Measurements from ENCODE around the gene ITGB4. TPM values are rescaled to one million over a fixed set of nuclear protein-coding genes. Genes with fewer than 3 reads are reported as not detected.

Gene ITGB4
- total RNA-seq, 1 donor from 2014 or later: 0.54 TPM

- Mint-ChIP-seq H3K27ac (ENCODE audit: unreplicated experiment) (no peak overlapping the region), H3K4me1 (ENCODE audit: unreplicated experiment) (no peaks in the 10 kb centered on the region), H3K9me3 (ENCODE audit: unreplicated experiment) (no peaks in the 10 kb centered on the region), H3K36me3 (ENCODE audit: low read depth, unreplicated experiment) (peaks cover 12% of the 10 kb centered on the region), H3K4me3 (ENCODE audit: unreplicated experiment) (no peak overlapping the region), H3K27me3 (ENCODE audit: unreplicated experiment) (peaks cover 2% of the 10 kb centered on the region)
- DNase-seq (ENCODE audit: low spot score): no peak
- no peak for TF ChIP-seq CTCF (IDR thresholded peaks at IDR 0.05; ENCODE audit: unreplicated experiment)
Measured at GRCh38 chr17:75712446-75712845, 8.8 kb upstream of the ITGB4 start.

- H3K9me3 Mint-ChIP-seq (ENCODE audit: unreplicated experiment): no peaks in the 10 kb centered on the region
- H3K4me1 Mint-ChIP-seq (ENCODE audit: unreplicated experiment): no peaks in the 10 kb centered on the region
- H3K4me3 Mint-ChIP-seq (ENCODE audit: unreplicated experiment): no peak overlapping the region
- peaks cover 6% of the 10 kb centered on the region for H3K27me3 Mint-ChIP-seq (ENCODE audit: unreplicated experiment)
- no peak for TF ChIP-seq CTCF (IDR thresholded peaks at IDR 0.05; ENCODE audit: unreplicated experiment)
- DNase-seq (ENCODE audit: low spot score): no peak
- no peaks in the 10 kb centered on the region for H3K36me3 Mint-ChIP-seq (ENCODE audit: low read depth, unreplicated experiment)
- no peak overlapping the region for H3K27ac Mint-ChIP-seq (ENCODE audit: unreplicated experiment)
Measured at GRCh38 chr17:75719732-75720131, 1.5 kb upstream of the ITGB4 start.

GRCh38 chr17:75721463-75722011, 278 bp downstream of the ITGB4 start:
- Mint-ChIP-seq H3K27ac (ENCODE audit: unreplicated experiment) (no peak overlapping the region), H3K9me3 (ENCODE audit: unreplicated experiment) (no peaks in the 10 kb centered on the region), H3K4me3 (ENCODE audit: unreplicated experiment) (no peak overlapping the region), H3K36me3 (ENCODE audit: low read depth, unreplicated experiment) (no peaks in the 10 kb centered on the region), H3K27me3 (ENCODE audit: unreplicated experiment) (peaks cover 6% of the 10 kb centered on the region), H3K4me1 (ENCODE audit: unreplicated experiment) (no peaks in the 10 kb centered on the region)
- peak; percentile 28 for DNase-seq (ENCODE audit: low spot score)
- no peak for TF ChIP-seq CTCF (IDR thresholded peaks at IDR 0.05; ENCODE audit: unreplicated experiment)

- H3K27me3 Mint-ChIP-seq (ENCODE audit: unreplicated experiment): peaks cover 6% of the 10 kb centered on the region
- H3K9me3 Mint-ChIP-seq (ENCODE audit: unreplicated experiment): no peaks in the 10 kb centered on the region
- H3K4me1 Mint-ChIP-seq (ENCODE audit: unreplicated experiment): no peaks in the 10 kb centered on the region
- no peaks in the 10 kb centered on the region for H3K36me3 Mint-ChIP-seq (ENCODE audit: low read depth, unreplicated experiment)
- H3K4me3 Mint-ChIP-seq (ENCODE audit: unreplicated experiment): no peak overlapping the region
- no peak for DNase-seq (ENCODE audit: low spot score)
- H3K27ac Mint-ChIP-seq (ENCODE audit: unreplicated experiment): no peak overlapping the region
- TF ChIP-seq CTCF (IDR thresholded peaks at IDR 0.05; ENCODE audit: unreplicated experiment): no peak
Measured at GRCh38 chr17:75722076-75722475, 817 bp downstream of the ITGB4 start.

DNA sequence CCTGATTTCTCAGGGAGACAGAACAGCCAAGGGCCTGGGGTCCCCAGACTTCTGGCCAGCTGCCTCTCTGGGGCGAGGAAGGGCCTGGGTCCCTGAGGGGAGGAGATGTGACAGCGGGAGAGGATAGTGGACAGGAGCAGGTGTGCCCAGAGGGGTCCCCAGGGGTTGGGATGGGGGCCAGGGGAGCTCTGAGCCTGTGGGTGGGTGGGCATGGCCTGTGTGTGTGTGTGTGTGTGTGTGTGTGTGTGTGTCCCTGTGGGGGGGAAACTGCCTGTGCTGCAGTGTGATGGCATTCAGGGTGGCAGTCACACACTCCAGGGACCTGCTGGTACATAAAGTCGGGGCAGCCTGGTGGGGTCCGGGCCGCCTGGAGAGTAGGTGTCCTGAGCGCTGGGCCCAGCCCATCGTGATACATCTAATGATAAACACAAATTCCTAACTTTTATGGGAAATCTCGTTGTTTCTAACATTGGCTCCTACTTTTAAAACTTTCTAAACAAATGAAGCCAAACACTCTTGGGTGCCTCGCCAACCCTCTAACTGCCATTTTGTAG, 1.4 kb downstream of the ITGB4 start:
- H3K4me1 Mint-ChIP-seq (ENCODE audit: unreplicated experiment): no peaks in the 10 kb centered on the region
- no peaks in the 10 kb centered on the region for H3K9me3 Mint-ChIP-seq (ENCODE audit: unreplicated experiment)
- no peak overlapping the region for H3K4me3 Mint-ChIP-seq (ENCODE audit: unreplicated experiment)
- H3K36me3 Mint-ChIP-seq (ENCODE audit: low read depth, unreplicated experiment): no peaks in the 10 kb centered on the region
- DNase-seq (ENCODE audit: low spot score): no peak
- no peak overlapping the region for H3K27ac Mint-ChIP-seq (ENCODE audit: unreplicated experiment)
- no peak for TF ChIP-seq CTCF (IDR thresholded peaks at IDR 0.05; ENCODE audit: unreplicated experiment)
- peaks cover 6% of the 10 kb centered on the region for H3K27me3 Mint-ChIP-seq (ENCODE audit: unreplicated experiment)

Measured in endothelial cell (in vitro differentiated cells).